Trophoblast cell (in vitro differentiated cells and primary cell): ENCODE data around the gene OBSCN.

Source experiments
- DNase-seq, 2 donors: peaks; one replicate each; pipeline ENCODE4 v3.0.0-alpha.2; 2016
- H2AFZ ChIP-seq: 2 replicates; pipeline ENCODE4 v1.6.1; 2013; ENCODE audit warnings: low read length, moderate library complexity, mild to moderate bottlenecking; ENCODE audit not compliant: insufficient read depth, poor library complexity
- H2AK5ac ChIP-seq: 2 replicates; pipeline ENCODE4 v1.6.1; 2013; ENCODE audit warnings: mild to moderate bottlenecking, low read length
- H2BK120ac ChIP-seq: 2 replicates; pipeline ENCODE4 v1.6.1; 2013; ENCODE audit warnings: low read length, mild to moderate bottlenecking, moderate library complexity; ENCODE audit not compliant: insufficient read depth, poor library complexity
- H2BK12ac ChIP-seq: 2 replicates; pipeline ENCODE4 v1.6.1; 2013; ENCODE audit warnings: mild to moderate bottlenecking, low read length, moderate library complexity
- H2BK5ac ChIP-seq: 2 replicates; pipeline ENCODE4 v1.6.1; 2013; ENCODE audit warnings: low read length, low read depth, moderate library complexity, mild to moderate bottlenecking; ENCODE audit not compliant: poor library complexity
- H3K14ac ChIP-seq: 2 replicates; pipeline ENCODE4 v1.6.1; 2013; ENCODE audit warnings: mild to moderate bottlenecking, low read length
- H3K18ac ChIP-seq: 2 replicates; pipeline ENCODE4 v1.6.1; 2013; ENCODE audit warnings: mild to moderate bottlenecking, low read length
- H3K23ac ChIP-seq: 2 replicates; pipeline ENCODE4 v1.6.1; 2013; ENCODE audit warnings: low read length
- H3K27ac ChIP-seq: 2 replicates; pipeline ENCODE4 v1.5.1; 2013; ENCODE audit warnings: low read depth, mild to moderate bottlenecking, inconsistent platforms, low read length, moderate library complexity
- H3K27me3 ChIP-seq: 2 replicates; pipeline ENCODE4 v1.6.1; 2013; ENCODE audit warnings: inconsistent platforms, mild to moderate bottlenecking, low read length, moderate library complexity; ENCODE audit not compliant: insufficient read depth
- H3K36me3 ChIP-seq, 2 experiments: 1 replicate in 1 of 2; 2 replicates in 1 of 2; pipeline ENCODE4 v1.6.1; 2013; ENCODE audit warnings: low read length in 2 of 2, mild to moderate bottlenecking in 2 of 2, moderate library complexity in 1 of 2; ENCODE audit not compliant: insufficient read depth in 2 of 2, control insufficient read depth in 1 of 2
- H3K4ac ChIP-seq: 2 replicates; pipeline ENCODE4 v1.6.1; 2013; ENCODE audit warnings: low read depth, mild to moderate bottlenecking, low read length, moderate library complexity
- H3K4me1 ChIP-seq, 2 experiments: 1 replicate in 1 of 2; 2 replicates in 1 of 2; pipeline ENCODE4 v1.6.1; 2013; ENCODE audit warnings: low read length in 2 of 2, mild to moderate bottlenecking in 2 of 2, moderate library complexity in 1 of 2; ENCODE audit not compliant: insufficient read depth in 2 of 2, control insufficient read depth in 1 of 2
- H3K4me2 ChIP-seq: 2 replicates; pipeline ENCODE4 v1.6.1; 2013; ENCODE audit warnings: inconsistent platforms, mild to moderate bottlenecking, low read length, moderate library complexity
- H3K4me3 ChIP-seq: 2 replicates; pipeline ENCODE4 v1.5.1; 2013; ENCODE audit warnings: mild to moderate bottlenecking, low read depth, low read length, inconsistent platforms
- H3K79me1 ChIP-seq: one replicate; pipeline ENCODE4 v1.6.1; 2013; ENCODE audit warnings: low read length
- H3K79me2 ChIP-seq: 2 replicates; pipeline ENCODE4 v1.6.1; 2013; ENCODE audit warnings: low read length, mild to moderate bottlenecking; ENCODE audit not compliant: control insufficient read depth, insufficient read depth, poor library complexity
- H3K9ac ChIP-seq: 2 replicates; pipeline ENCODE4 v1.6.1; 2013; ENCODE audit warnings: mild to moderate bottlenecking, low read length
- H3K9me3 ChIP-seq: 2 replicates; pipeline ENCODE4 v1.6.1; 2013; ENCODE audit warnings: low read depth, mild to moderate bottlenecking, control low read depth, inconsistent platforms, low read length; ENCODE audit not compliant: insufficient read depth
- H4K12ac ChIP-seq: 2 replicates; pipeline ENCODE4 v1.6.1; 2013; ENCODE audit warnings: low read depth, mild to moderate bottlenecking, low read length, moderate library complexity
- H4K8ac ChIP-seq: 2 replicates; pipeline ENCODE4 v1.6.1; 2013; ENCODE audit warnings: low read depth, mild to moderate bottlenecking, low read length, moderate library complexity
- H4K91ac ChIP-seq: one replicate; pipeline ENCODE4 v1.6.1; 2013; ENCODE audit warnings: low read depth, mild to moderate bottlenecking, low read length, moderate library complexity
- WGBS: extraction: QIAGEN DNeasy Blood & Tissue Kit; methylation state at CpG from one replicate; pipeline ENCODE4 v1.1.7; 2013; ENCODE audit warnings: missing lambda C conversion rate; ENCODE audit not compliant: insufficient read length, insufficient coverage; ENCODE audit errors: extremely low coverage; 5-methylcytosine and 5-hydroxymethylcytosine counted together

OBSCN gene

DNA sequence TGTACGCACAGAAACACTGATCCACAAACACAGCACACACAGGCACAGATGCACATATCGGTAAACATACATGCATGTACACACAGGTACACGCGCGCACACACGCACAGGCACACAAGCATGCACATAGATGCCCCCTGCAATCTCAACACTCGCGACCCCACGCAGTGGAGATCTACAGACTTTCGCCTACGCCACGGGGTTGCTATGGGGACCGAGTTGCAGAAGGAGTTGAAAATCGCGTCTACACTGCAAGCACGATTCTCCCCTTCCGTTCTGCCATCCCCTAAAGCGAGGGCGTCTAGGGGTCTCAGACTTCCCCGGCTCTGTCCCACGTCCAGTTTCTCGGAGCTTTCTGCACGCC, 208.0 kb downstream of the OBSCN start:
- no peak for DNase-seq
- H2AK5ac ChIP-seq = no peak overlapping the region
- H3K27ac ChIP-seq = peak overlapping the region; percentile 54
- peaks cover 20 to 24% of the 10 kb centered on the region in 2 experiments for H3K36me3 ChIP-seq
- H3K4ac ChIP-seq = peak overlapping the region; percentile 72
- H3K4me2 ChIP-seq = peak overlapping the region; percentile 80
- H3K9ac ChIP-seq = peak overlapping the region; percentile 76
- peak overlapping the region; percentile 73 for H3K14ac ChIP-seq
- peak overlapping the region; percentile 24 for H2BK5ac ChIP-seq
- peaks cover 31 to 33% of the 10 kb centered on the region in 2 experiments for H3K4me1 ChIP-seq
- H4K12ac ChIP-seq = no peak overlapping the region
- peak overlapping the region; percentile 66 for H3K4me3 ChIP-seq
- peak overlapping the region; percentile 4 for H4K8ac ChIP-seq
- H3K23ac ChIP-seq = peak overlapping the region; percentile 19
- H2BK12ac ChIP-seq = peak overlapping the region; percentile 15
- peaks cover 18% of the 10 kb centered on the region for H3K79me1 ChIP-seq
- peak overlapping the region; percentile 50 for H2AFZ ChIP-seq
- WGBS = no CpG with 5 or more reads among the region's 23 CpGs
- H2BK120ac ChIP-seq = peak overlapping the region; percentile 45
- H3K9me3 ChIP-seq = peaks cover 4% of the 10 kb centered on the region
- peaks cover 7% of the 10 kb centered on the region for H3K79me2 ChIP-seq
- peak overlapping the region; percentile 76 for H4K91ac ChIP-seq
- H3K18ac ChIP-seq = peak overlapping the region; percentile 81
- no peaks in the 10 kb centered on the region for H3K27me3 ChIP-seq

DNA sequence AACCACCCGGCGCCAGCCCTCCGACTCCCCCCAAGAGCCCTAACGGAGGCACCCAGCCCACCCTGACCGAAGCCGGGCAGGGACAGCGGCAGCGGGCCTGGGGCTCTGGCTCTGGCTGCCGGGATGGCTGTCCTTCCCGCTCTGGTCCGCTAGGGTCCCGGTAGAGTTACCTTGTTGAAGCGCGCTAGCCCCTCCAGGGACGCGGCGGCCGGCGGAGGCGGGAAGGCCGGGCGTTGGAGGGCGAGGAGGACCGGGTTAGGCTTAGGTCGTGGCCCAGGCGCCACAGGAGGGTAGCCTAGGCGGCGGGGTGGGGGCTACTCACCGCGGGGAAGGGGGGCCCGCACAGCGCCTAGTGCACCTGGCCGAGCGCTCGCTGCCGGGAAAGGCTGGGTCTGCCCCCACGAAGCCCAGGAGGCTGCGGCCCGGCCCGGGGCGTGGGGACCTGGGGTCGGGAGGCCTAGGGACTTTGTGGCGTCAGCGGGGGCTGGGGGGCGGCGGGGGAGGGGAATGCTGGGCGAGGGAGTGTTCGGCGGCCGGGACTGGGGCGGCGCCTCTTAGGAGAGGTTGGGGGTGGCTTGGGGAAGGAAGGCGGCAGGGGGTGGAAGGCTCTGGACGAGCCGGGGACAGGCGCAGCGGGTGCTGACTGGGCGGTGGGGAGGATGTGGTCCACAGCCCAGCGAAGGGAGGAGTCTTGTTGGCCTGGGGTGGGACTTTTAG, 208.5 kb downstream of the OBSCN start, which contains the start of gene TRIM17:
TRIM17 (minus strand) TSS at position 645 of the 717 bp plus-strand sequence. CDS start 1,789 bp downstream, outside the sequence.
- H3K36me3 ChIP-seq = peaks cover 15 to 19% of the 10 kb centered on the region in 2 experiments
- peak within 1 kb of the TSS; percentile 82 for H4K91ac ChIP-seq
- H3K4ac ChIP-seq = peak within 1 kb of the TSS; percentile 72
- peaks cover 18% of the 10 kb centered on the region for H3K79me1 ChIP-seq
- H3K4me2 ChIP-seq = peak within 1 kb of the TSS; percentile 80
- no peaks in the 10 kb centered on the region for H3K27me3 ChIP-seq
- no CpG with 5 or more reads among the region's 59 CpGs for WGBS
- H3K4me3 ChIP-seq = peak within 1 kb of the TSS; percentile 66
- H4K12ac ChIP-seq = peak within 1 kb of the TSS; percentile 67
- H3K14ac ChIP-seq = peak within 1 kb of the TSS; percentile 73
- DNase-seq = peak in 1 of 2 donors; percentile 48
- H3K27ac ChIP-seq = peak within 1 kb of the TSS; percentile 54
- peak within 1 kb of the TSS; percentile 19 for H3K23ac ChIP-seq
- peak within 1 kb of the TSS; percentile 50 for H2AFZ ChIP-seq
- peak within 1 kb of the TSS; percentile 81 for H3K18ac ChIP-seq
- H2BK120ac ChIP-seq = peak within 1 kb of the TSS; percentile 75
- peaks cover 4% of the 10 kb centered on the region for H3K9me3 ChIP-seq
- H2AK5ac ChIP-seq = peak within 1 kb of the TSS; percentile 73
- H4K8ac ChIP-seq = peak within 1 kb of the TSS; percentile 80
- H3K79me2 ChIP-seq = peaks cover 7% of the 10 kb centered on the region
- peak within 1 kb of the TSS; percentile 24 for H2BK5ac ChIP-seq
- H3K9ac ChIP-seq = peak within 1 kb of the TSS; percentile 76
- H2BK12ac ChIP-seq = peak within 1 kb of the TSS; percentile 70
- peaks cover 31 to 33% of the 10 kb centered on the region in 2 experiments for H3K4me1 ChIP-seq

DNA sequence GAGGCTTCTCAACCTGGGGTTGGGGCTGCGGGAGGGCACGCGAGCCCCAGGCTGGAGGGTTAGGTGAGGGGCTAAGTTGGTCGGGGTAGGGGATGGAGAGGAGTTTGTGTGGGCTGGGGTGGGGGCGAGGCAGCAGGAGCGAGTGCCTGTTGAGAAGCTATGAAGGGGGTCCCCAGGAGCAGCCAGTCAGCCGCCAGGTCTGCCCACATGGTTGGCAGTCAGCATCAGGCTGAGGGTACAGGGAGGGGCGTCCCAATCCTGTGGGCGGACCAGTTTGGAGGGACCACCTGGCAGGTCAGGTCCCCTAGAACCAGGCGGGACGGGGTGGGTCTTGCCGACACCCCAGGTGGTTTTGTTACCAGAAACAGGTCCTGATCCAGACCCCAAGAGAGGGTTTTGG, 209.2 kb downstream of the OBSCN start:
- Histone ChIP-seq H3K79me1 (peaks cover 24% of the 10 kb centered on the region), H3K79me2 (peaks cover 7% of the 10 kb centered on the region), H3K36me3 (peaks cover 8 to 14% of the 10 kb centered on the region in 2 experiments), H2BK12ac (peak overlapping the region; percentile 70), H3K23ac (no peak overlapping the region), H2BK5ac (no peak overlapping the region), H3K4me2 (peak overlapping the region; percentile 42), H2AFZ (peak overlapping the region; percentile 24), H4K12ac (peak overlapping the region; percentile 17), H3K27ac (no peak overlapping the region), H3K9me3 (peaks cover 4% of the 10 kb centered on the region), H3K4me3 (peak overlapping the region; percentile 66), H4K8ac (peak overlapping the region; percentile 18), H2AK5ac (peak overlapping the region; percentile 73), H3K9ac (no peak overlapping the region), H3K27me3 (no peaks in the 10 kb centered on the region), H2BK120ac (peak overlapping the region; percentile 75), H3K4me1 (peaks cover 35 to 36% of the 10 kb centered on the region in 2 experiments), H3K18ac (peak overlapping the region; percentile 40), H3K14ac (peak overlapping the region; percentile 48), H3K4ac (peak overlapping the region; percentile 19), H4K91ac (peak overlapping the region; percentile 82)
- DNase-seq = no peak
- WGBS = no CpG with 5 or more reads among the region's 12 CpGs

DNA sequence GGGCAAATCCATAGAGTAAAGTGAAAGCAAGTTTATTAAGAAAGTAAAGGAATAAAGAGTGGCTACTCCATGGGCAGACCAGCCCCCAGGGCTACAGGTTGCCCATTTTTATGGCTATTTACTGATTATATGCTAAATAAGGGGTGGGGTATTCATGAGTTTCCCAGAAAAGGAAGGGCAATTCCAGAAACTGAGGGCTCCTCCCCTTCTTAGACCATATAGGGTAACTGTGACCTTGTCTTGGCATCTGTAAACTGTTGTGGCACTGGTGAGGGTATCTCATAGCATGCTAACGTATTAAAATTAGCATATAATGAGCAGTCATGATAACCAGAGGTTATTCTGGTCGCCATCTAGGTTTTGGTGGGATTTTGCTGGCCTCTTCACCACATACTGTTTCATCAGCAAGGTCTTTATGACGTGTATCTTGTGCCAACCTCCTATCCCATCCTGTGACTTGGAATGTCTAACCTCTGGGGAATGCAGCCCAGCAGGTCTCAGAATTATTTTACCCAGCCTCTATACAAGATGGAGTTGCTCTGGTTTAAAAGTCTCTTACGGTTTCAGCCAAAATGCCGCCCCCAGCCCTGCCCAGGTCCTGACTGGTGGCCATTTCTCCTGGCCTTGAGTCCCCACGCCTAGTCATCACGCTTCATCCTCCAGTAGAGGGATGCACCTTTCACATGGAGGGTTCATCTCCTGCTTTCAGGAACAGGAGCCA, 209.8 kb downstream of the OBSCN start:
- peak overlapping the region; percentile 21 for H2BK12ac ChIP-seq
- no peaks in the 10 kb centered on the region for H3K27me3 ChIP-seq
- H4K91ac ChIP-seq = peak overlapping the region; percentile 82
- peaks cover 7 to 12% of the 10 kb centered on the region in 2 experiments for H3K36me3 ChIP-seq
- peaks cover 24% of the 10 kb centered on the region for H3K79me1 ChIP-seq
- H2BK5ac ChIP-seq = peak overlapping the region; percentile 70
- peak overlapping the region; percentile 75 for H2BK120ac ChIP-seq
- H3K9me3 ChIP-seq = peaks cover 4% of the 10 kb centered on the region
- H3K23ac ChIP-seq = no peak overlapping the region
- no peak overlapping the region for H3K4me2 ChIP-seq
- H3K4ac ChIP-seq = peak overlapping the region; percentile 53
- H2AFZ ChIP-seq = peak overlapping the region; percentile 66
- no CpG with 5 or more reads among the region's 7 CpGs for WGBS
- DNase-seq = peak; percentile 80 to 89
- peak overlapping the region; percentile 86 for H3K14ac ChIP-seq
- H3K18ac ChIP-seq = peak overlapping the region; percentile 71
- H2AK5ac ChIP-seq = peak overlapping the region; percentile 9
- H3K4me1 ChIP-seq = peaks cover 38 to 40% of the 10 kb centered on the region in 2 experiments
- H4K12ac ChIP-seq = no peak overlapping the region
- peaks cover 7% of the 10 kb centered on the region for H3K79me2 ChIP-seq
- no peak overlapping the region for H3K27ac ChIP-seq
- no peak overlapping the region for H3K4me3 ChIP-seq
- H3K9ac ChIP-seq = no peak overlapping the region
- H4K8ac ChIP-seq = peak overlapping the region; percentile 56
